Kidney epithelial cell (primary cell): ENCODE results near the gene DDN. TPM values are rescaled to one million over a fixed set of nuclear protein-coding genes. Genes with fewer than 3 reads are reported as not detected.
A peak's percentile ranks its signal among the peaks of the same experiment; 100 is the strongest.

Experiments
- DNase-seq: peaks from one replicate; pipeline ENCODE4 v3.0.0-alpha.2; 2010; ENCODE audit warnings: low read depth
- H3K27me3 ChIP-seq: 2 replicates; pipeline ENCODE4 v1.6.0; 2011; ENCODE audit warnings: low read length; ENCODE audit not compliant: control insufficient read depth, insufficient read depth
- H3K36me3 ChIP-seq: 2 replicates; pipeline ENCODE4 v1.5.1; 2011; ENCODE audit warnings: low read length; ENCODE audit not compliant: control insufficient read depth, insufficient read depth
- H3K4me3 ChIP-seq: 2 replicates; pipeline ENCODE4 v1.5.1; 2011; ENCODE audit warnings: low read depth, mild to moderate bottlenecking, control low read depth, low read length
- total RNA-seq: library from RNA; depleted of rRNA; stranded (reverse); fragments of >200 nt; gene quantifications from 2 replicates; pipeline ENCODE4 v1.2.3, GENCODE V29; 2015
- TF ChIP-seq, protein P1 (sequence below): IDR thresholded peaks from 2 replicates; pipeline ENCODE4 v1.5.1; 2011; ENCODE audit warnings: mild to moderate bottlenecking, moderate library complexity, low read length, control low read depth, inconsistent platforms; ENCODE audit not compliant: insufficient read depth, poor library complexity, severe bottlenecking

The DDN gene
- total RNA-seq, 1 donor from 2014 or later: 0.13 TPM

- H3K4me3 ChIP-seq: no peak overlapping the region
- TF ChIP-seq, protein P1, sequence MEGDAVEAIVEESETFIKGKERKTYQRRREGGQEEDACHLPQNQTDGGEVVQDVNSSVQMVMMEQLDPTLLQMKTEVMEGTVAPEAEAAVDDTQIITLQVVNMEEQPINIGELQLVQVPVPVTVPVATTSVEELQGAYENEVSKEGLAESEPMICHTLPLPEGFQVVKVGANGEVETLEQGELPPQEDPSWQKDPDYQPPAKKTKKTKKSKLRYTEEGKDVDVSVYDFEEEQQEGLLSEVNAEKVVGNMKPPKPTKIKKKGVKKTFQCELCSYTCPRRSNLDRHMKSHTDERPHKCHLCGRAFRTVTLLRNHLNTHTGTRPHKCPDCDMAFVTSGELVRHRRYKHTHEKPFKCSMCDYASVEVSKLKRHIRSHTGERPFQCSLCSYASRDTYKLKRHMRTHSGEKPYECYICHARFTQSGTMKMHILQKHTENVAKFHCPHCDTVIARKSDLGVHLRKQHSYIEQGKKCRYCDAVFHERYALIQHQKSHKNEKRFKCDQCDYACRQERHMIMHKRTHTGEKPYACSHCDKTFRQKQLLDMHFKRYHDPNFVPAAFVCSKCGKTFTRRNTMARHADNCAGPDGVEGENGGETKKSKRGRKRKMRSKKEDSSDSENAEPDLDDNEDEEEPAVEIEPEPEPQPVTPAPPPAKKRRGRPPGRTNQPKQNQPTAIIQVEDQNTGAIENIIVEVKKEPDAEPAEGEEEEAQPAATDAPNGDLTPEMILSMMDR: peak; percentile 53
- H3K27me3 ChIP-seq: peaks cover 87% of the 10 kb centered on the region
- H3K36me3 ChIP-seq: no peaks in the 10 kb centered on the region
- DNase-seq: no peak
Observed at GRCh38 chr12:48977290-48978281, 21.6 kb downstream of the DDN start.

DNA sequence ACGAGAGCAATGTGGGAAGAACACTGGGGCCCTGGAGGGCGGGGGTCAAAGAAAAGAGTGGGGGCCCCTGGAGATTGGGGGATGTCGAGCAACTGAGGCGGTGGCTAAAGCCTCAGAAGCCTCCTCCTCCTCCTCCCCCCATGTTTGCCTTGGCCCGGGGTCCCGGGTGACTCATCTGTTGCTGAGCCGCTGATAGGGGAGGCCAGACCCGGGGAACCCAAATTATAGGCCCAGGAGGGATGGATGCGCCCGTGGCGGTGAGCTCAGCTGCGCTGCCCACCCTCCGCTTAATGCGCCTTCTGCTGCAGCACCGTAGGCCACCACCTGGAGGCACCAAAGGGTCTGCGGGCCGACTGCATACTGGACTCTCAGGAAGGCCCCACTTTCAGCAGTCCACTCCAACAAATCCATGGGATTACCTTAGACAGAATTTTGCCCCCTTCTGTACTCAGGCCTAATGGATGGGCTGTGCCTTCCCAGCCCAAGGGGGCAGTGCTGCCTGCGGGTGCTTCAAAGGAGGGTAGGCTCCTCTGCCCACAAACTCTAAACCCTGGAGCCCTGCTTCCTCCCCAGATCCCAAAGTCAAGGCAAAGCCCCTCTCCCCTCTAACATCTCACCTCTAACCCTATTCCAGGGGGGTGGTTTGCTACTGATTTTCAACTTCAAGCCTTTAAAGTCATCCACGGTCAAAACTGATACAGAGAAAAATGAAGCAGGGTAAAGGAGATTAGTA, 25.1 kb downstream of the DDN start:
- no peak for DNase-seq
- H3K27me3 ChIP-seq: peaks cover 87% of the 10 kb centered on the region

DNA sequence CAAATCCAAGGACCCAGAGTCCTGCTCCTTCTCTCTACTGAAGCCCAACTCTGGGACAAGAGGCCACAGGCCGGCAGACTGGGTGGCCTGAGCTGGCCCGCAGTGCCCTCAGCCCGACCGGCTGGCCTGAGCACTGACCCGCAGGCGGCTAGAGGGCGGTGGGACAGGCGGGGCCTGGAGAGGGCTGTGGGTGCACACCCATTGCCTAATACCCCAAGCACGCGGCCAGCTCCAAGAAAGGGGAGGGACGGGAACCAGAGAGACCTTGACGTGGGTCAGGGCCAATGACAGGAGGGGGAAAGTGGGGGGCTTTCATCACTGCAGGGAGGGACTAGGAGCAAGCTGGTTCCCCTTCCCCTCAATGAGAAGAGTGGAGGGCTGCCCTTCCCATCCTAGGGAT, 25.6 kb downstream of the DDN start:
- Histone ChIP-seq H3K36me3 (no peaks in the 10 kb centered on the region), H3K4me3 (no peak overlapping the region), H3K27me3 (peaks cover 83% of the 10 kb centered on the region)
- TF ChIP-seq, protein P1: no peak
- DNase-seq: no peak

More for the DNA sequence above, 25.1 kb downstream of the DDN start:
- Histone ChIP-seq H3K4me3 (no peak overlapping the region), H3K36me3 (no peaks in the 10 kb centered on the region)
- TF ChIP-seq, protein P1: peak; percentile 71

GRCh38 chr12:48972952-48973483, 26.2 kb downstream of the DDN start:
- Histone ChIP-seq H3K4me3 (no peak overlapping the region), H3K27me3 (peaks cover 78% of the 10 kb centered on the region), H3K36me3 (no peaks in the 10 kb centered on the region)
- TF ChIP-seq, protein P1: no peak
- DNase-seq: no peak

GRCh38 chr12:48972213-48972951, 26.8 kb downstream of the DDN start:
- no peak for DNase-seq
- H3K36me3 ChIP-seq: no peaks in the 10 kb centered on the region

More at GRCh38 chr12:48972213-48972951, 26.8 kb downstream of the DDN start:
- H3K4me3 ChIP-seq: no peak overlapping the region
- peaks cover 76% of the 10 kb centered on the region for H3K27me3 ChIP-seq
- TF ChIP-seq, protein P1: peak; percentile 25
